Natural killer cell treated with Interleukin-12 subunit alpha and Interleukin-12 subunit beta and Interleukin-15 and Interleukin-18, amount 100 ng/mL, for 72 hours (primary cell): ENCODE data around the gene LRRC9. TPM values are rescaled to one million over a fixed set of nuclear protein-coding genes. Genes with fewer than 3 reads are reported as not detected.
"Not testable (repeated sequence)": the region's sequence is repeated elsewhere in the genome, so short reads cannot be mapped to it uniquely, and the experiment has no call there.

Source experiments
- ATAC-seq, 2 donors: fragments of 150-1000 bp; cut with Tn5 transposase in 1 of 2; sonication (Bioruptor Pico), chemical (Tn5 transposase) in 1 of 2; 2 replicates each; pipeline ENCODE4 v1.10.0; 2021
- DNase-seq: peaks from one replicate; pipeline ENCODE4 v3.0.0; 2022; ENCODE audit warnings: low spot score
- H3K27ac Mint-ChIP-seq, 2 donors: 1 replicate in 1 of 2; 2 replicates in 1 of 2; pipeline ENCODE4 v1.8.0; 2022; ENCODE audit warnings: mixed read lengths in 2 of 2, mild to moderate bottlenecking in 1 of 2, moderate library complexity in 1 of 2
- H3K27me3 Mint-ChIP-seq, 2 donors: 1 replicate in 1 of 2; 2 replicates in 1 of 2; pipeline ENCODE4 v1.8.0; 2022; ENCODE audit warnings: mixed read lengths in 2 of 2
- H3K36me3 Mint-ChIP-seq: one replicate; pipeline ENCODE4 v1.8.0; 2022; ENCODE audit warnings: mixed read lengths
- H3K4me1 Mint-ChIP-seq, 2 donors: 1 replicate in 1 of 2; 2 replicates in 1 of 2; pipeline ENCODE4 v1.8.0; 2022; ENCODE audit warnings: low read depth in 2 of 2, mixed read lengths in 2 of 2, mild to moderate bottlenecking in 1 of 2
- H3K4me3 Mint-ChIP-seq: one replicate; pipeline ENCODE4 v1.8.0; 2022; ENCODE audit warnings: mixed read lengths
- H3K9me3 Mint-ChIP-seq: 2 replicates; pipeline ENCODE4 v1.8.0; 2022; ENCODE audit warnings: mixed read lengths
- total RNA-seq, 2 donors: library from RNA; stranded (reverse); gene quantifications; one replicate each; pipeline ENCODE4 v1.2.3, GENCODE V29; 2022

LRRC9 gene
- total RNA-seq, 2 donors from 2014 or later: not detected

DNA sequence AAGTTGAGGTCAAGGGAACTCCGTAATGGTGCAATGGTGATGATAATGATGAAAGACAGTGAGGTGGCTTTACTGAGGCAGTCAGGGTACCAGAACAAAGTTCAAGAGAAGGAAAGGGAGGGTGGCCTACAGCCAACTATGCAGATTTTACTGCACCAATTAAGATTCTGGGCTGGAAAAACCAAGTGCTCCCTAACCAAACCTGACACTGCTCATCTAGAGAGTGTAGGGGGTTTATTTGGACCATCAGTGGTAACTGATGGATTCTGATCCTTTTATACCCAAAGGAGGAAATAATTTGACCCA is 387 bp downstream of the LRRC9 start:
- Mint-ChIP-seq H3K36me3 (peaks cover 5% of the 10 kb centered on the region), H3K4me3 (peak overlapping the region; percentile 36), H3K27ac (no peak overlapping the region), H3K4me1 (peaks cover 3 to 5% of the 10 kb centered on the region in 2 donors), H3K9me3 (no peaks in the 10 kb centered on the region), H3K27me3 (peaks cover 43 to 61% of the 10 kb centered on the region in 2 donors)
- DNase-seq (no peak), ATAC-seq (no peak)

DNA sequence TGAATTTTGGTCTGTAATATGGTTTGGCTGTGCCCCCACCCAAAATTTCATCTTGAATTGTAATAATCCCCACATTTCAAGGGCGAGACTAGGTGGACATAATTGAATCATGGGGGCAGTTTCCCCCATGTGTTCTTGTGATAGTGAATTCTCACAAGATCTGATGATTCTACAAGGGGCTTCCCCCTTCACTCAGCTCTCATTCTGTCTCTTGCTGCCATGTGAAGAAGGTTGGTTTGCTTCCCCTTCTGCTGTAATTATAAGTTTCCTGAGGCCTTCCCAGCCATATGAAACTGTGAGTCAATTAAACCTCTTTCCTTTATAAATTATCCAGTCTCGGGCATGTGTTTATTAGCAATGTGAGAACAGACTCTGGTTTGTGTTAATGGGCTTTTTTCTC is 5.9 kb downstream of the LRRC9 start:
- Mint-ChIP-seq H3K27ac (no peak overlapping the region), H3K9me3 (no peaks in the 10 kb centered on the region), H3K36me3 (peaks cover 5% of the 10 kb centered on the region), H3K4me3 (no peak overlapping the region), H3K4me1 (no peaks in the 10 kb centered on the region), H3K27me3 (peaks cover 26 to 51% of the 10 kb centered on the region in 2 donors)
- ATAC-seq (no peak), DNase-seq (no peak)

- no peaks in the 10 kb centered on the region for H3K36me3 Mint-ChIP-seq
- H3K9me3 Mint-ChIP-seq: no peaks in the 10 kb centered on the region
- no peak for DNase-seq
- H3K4me3 Mint-ChIP-seq: no peak overlapping the region
- H3K4me1 Mint-ChIP-seq: no peaks in the 10 kb centered on the region
- H3K27me3 Mint-ChIP-seq: peaks cover 19 to 43% of the 10 kb centered on the region in 2 donors
- ATAC-seq: no peak
- no peak overlapping the region for H3K27ac Mint-ChIP-seq
These were observed 6.6 kb downstream of the LRRC9 start for GRCh38 chr14:59926534-59926933.

GRCh38 chr14:59931237-59931636 is 11.3 kb downstream of the LRRC9 start:
- ATAC-seq: no peak
- H3K4me1 Mint-ChIP-seq: no peaks in the 10 kb centered on the region

GRCh38 chr14:59936145-59936544 is 16.2 kb downstream of the LRRC9 start:
- Mint-ChIP-seq H3K27me3 (peaks cover 14 to 16% of the 10 kb centered on the region in 2 donors), H3K9me3 (no peaks in the 10 kb centered on the region), H3K36me3 (no peaks in the 10 kb centered on the region), H3K27ac (no peak overlapping the region), H3K4me1 (no peaks in the 10 kb centered on the region), H3K4me3 (no peak overlapping the region)
- DNase-seq (no peak), ATAC-seq (no peak)

More at GRCh38 chr14:59931237-59931636, 11.3 kb downstream of the LRRC9 start:
- Mint-ChIP-seq H3K27ac (no peak overlapping the region), H3K9me3 (no peaks in the 10 kb centered on the region), H3K27me3 (peaks cover 3 to 14% of the 10 kb centered on the region in 2 donors), H3K36me3 (no peaks in the 10 kb centered on the region), H3K4me3 (no peak overlapping the region)
- no peak for DNase-seq

DNA sequence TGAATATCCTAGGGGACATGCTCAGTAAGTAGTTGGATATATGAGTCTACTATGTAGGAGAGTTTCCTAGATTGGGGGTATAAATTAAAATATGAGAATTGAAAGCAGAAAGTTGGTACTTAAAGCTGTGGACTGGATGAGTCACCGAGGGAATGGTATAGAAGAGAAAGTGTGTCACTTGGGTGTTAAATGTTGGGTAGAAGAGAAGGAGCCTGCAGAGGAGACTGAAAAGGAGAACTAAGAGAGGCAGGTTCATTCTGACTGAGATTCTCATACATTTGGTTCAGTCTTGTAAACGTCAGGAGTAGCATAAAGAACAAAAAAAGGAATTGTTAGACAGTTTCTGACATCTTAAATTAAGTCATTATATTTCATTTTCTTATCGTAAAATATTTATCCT is 19.9 kb downstream of the LRRC9 start:
- ATAC-seq (no peak), DNase-seq (no peak)
- Mint-ChIP-seq H3K36me3 (no peaks in the 10 kb centered on the region), H3K27ac (no peak overlapping the region), H3K4me1 (no peaks in the 10 kb centered on the region), H3K27me3 (peaks cover 25 to 31% of the 10 kb centered on the region in 2 donors), H3K9me3 (peaks cover 4% of the 10 kb centered on the region), H3K4me3 (no peak overlapping the region)

GRCh38 chr14:59942296-59942862 is 22.4 kb downstream of the LRRC9 start:
- DNase-seq, H3K36me3 Mint-ChIP-seq, H3K9me3 Mint-ChIP-seq, H3K4me3 Mint-ChIP-seq, ATAC-seq, H3K27ac Mint-ChIP-seq, H3K4me1 Mint-ChIP-seq: not testable (repeated sequence)
- peaks cover 24 to 30% of the 10 kb centered on the region in 2 donors for H3K27me3 Mint-ChIP-seq

DNA sequence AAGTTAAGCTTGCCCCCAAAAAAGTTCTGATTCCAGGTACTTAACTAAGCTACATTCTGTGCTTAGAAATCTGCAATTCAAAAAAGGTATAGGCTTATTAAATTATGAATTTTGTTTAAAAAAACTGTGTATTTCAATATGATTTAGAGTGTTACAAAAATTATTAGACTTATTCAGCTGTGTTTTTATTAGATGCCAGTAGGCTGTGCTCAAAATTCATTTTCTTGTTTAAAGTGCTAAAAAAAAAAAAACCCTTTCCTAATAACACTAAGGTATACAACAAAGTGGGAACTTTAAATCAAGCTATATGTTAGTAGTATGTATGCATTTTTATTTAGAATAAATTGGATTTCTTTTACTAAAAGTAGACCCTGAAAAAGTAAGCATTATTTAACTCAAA is 25.0 kb downstream of the LRRC9 start:
- ATAC-seq (no peak), DNase-seq (no peak)
- Mint-ChIP-seq H3K27ac (no peak overlapping the region), H3K27me3 (peaks cover 14 to 15% of the 10 kb centered on the region in 2 donors), H3K4me1 (no peaks in the 10 kb centered on the region), H3K4me3 (no peak overlapping the region), H3K9me3 (peaks cover 7% of the 10 kb centered on the region), H3K36me3 (peaks cover 7% of the 10 kb centered on the region)

DNA sequence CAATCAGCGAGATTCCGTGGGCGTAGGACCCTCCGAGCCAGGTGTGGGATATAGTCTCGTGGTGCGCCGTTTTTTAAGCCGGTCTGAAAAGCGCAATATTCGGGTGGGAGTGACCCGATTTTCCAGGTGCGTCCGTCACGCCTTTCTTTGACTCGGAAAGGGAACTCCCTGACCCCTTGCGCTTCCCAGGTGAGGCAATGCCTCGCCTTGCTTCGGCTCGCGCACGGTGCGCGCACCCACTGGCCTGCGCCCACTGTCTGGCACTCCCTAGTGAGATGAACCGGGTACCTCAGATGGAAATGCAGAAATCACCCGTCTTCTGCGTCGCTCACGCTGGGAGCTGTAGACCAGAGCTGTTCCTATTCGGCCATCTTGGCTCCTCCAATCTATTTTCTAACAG is 32.2 kb downstream of the LRRC9 start:
- Mint-ChIP-seq H3K36me3 (peaks cover 46% of the 10 kb centered on the region), H3K27me3 (peaks cover 0 to 11% of the 10 kb centered on the region in 2 donors), H3K9me3 (peaks cover 16% of the 10 kb centered on the region)
- not testable (repeated sequence) for H3K4me3 Mint-ChIP-seq, DNase-seq, ATAC-seq, H3K27ac Mint-ChIP-seq, H3K4me1 Mint-ChIP-seq

- not testable (repeated sequence) for H3K4me1 Mint-ChIP-seq, H3K4me3 Mint-ChIP-seq, DNase-seq, ATAC-seq, H3K27me3 Mint-ChIP-seq, H3K27ac Mint-ChIP-seq
- H3K36me3 Mint-ChIP-seq: peaks cover 45% of the 10 kb centered on the region
- peaks cover 14% of the 10 kb centered on the region for H3K9me3 Mint-ChIP-seq
These were observed 37.9 kb downstream of the LRRC9 start for GRCh38 chr14:59957890-59958289.

DNA sequence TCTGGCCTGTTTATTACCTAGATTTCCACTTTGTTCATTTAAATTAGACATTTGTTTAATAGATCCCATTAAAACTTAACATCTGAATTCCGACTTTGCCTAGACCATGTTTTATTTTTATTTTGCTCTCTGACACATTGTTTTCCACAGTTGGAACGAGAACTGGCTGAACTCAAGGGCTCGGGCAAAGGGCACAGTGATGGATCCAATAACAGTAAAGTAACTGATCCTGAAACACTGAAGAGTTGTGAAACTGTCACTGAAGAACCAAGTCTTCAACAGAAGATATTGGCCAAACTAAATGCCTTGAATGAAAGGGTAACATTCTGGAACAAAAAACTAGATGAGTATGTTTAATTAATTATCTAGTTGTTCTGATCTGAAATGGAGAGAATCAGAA is 39.7 kb downstream of the LRRC9 start:
- Mint-ChIP-seq H3K9me3 (peaks cover 9% of the 10 kb centered on the region), H3K4me3 (no peak overlapping the region), H3K4me1 (peaks cover 0 to 6% of the 10 kb centered on the region in 2 donors), H3K27ac (no peak overlapping the region), H3K27me3 (peaks cover 0 to 6% of the 10 kb centered on the region in 2 donors), H3K36me3 (peaks cover 33% of the 10 kb centered on the region)
- DNase-seq: no peak
- no peak for ATAC-seq

GRCh38 chr14:59961518-59962062 is 41.6 kb downstream of the LRRC9 start:
- Mint-ChIP-seq H3K27ac (no peak overlapping the region), H3K36me3 (peaks cover 14% of the 10 kb centered on the region), H3K4me1 (peaks cover 12 to 20% of the 10 kb centered on the region in 2 donors), H3K4me3 (no peak overlapping the region), H3K9me3 (peaks cover 3% of the 10 kb centered on the region), H3K27me3 (peaks cover 0 to 4% of the 10 kb centered on the region in 2 donors)
- no peak for DNase-seq
- ATAC-seq: no peak

DNA sequence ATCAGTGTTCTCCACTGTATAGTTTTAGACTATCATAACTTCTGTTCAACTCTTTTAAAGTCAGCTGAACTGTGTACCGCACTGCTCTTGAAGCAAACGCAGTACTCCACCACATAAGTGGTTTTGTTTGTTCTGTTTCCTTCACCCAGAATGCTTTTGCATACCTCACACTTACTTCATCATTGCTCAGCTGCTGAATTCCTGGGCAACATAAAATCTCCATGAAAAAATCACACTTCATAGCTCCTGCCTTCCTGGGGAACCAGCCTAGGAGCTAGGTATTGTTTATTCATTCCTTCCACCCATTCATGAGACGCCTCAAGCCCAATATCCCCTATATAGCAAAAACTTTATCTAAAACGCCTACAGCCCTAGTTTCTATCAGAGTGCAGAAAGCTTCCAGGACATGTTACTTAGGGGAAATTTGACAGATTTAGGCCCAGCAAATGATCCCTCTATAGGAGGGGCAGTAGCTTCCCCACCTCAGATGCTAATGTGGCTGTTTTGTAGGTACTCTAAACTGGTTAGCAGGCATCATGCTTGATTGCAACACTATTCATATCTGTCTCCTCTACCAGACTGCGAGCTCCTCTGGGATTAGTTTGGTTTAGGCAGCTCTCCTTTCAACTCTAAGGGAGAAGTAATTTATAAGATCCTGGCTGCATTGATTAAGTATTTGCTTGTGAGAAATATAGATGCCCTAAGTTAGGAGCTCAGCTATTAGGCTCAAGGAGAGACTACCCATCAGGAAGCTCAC is 44.5 kb downstream of the LRRC9 start:
- Mint-ChIP-seq H3K9me3 (no peaks in the 10 kb centered on the region), H3K4me3 (peak overlapping the region; percentile 95), H3K4me1 (peaks cover 12 to 20% of the 10 kb centered on the region in 2 donors), H3K27me3 (peaks cover 14 to 18% of the 10 kb centered on the region in 2 donors), H3K27ac (peak overlapping the region; percentile 89 to 90), H3K36me3 (peaks cover 4% of the 10 kb centered on the region)
- peak; percentile 22 to 52 for ATAC-seq
- no peak for DNase-seq

DNA sequence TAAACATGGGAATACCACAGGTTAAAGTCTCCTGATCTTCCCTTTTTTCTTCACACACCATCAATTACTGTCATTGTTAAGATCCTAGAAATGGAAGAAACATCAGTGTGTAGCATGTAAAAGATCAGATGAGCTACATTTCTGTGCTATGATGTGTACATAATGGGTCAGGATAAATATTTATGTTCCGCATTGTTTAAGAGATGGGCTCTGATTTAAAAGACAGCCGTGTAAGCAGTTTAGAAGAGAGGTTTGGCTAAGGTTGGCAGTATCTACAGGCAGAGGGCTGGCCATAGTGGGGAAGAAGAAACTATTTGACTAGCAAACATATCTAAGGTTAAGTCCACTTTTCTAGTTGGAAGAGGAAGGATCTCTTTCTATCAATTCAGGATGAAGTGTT is 49.4 kb downstream of the LRRC9 start:
- H3K27me3 Mint-ChIP-seq: peaks cover 24 to 38% of the 10 kb centered on the region in 2 donors

More for the DNA sequence above, 49.4 kb downstream of the LRRC9 start:
- H3K27ac Mint-ChIP-seq: no peak overlapping the region
- peaks cover 12 to 18% of the 10 kb centered on the region in 2 donors for H3K4me1 Mint-ChIP-seq
- no peaks in the 10 kb centered on the region for H3K9me3 Mint-ChIP-seq
- H3K4me3 Mint-ChIP-seq: no peak overlapping the region
- DNase-seq: no peak
- no peaks in the 10 kb centered on the region for H3K36me3 Mint-ChIP-seq
- ATAC-seq: no peak
